ENCODE measurements around the gene LRRC8C. TPM values are rescaled to one million over a fixed set of nuclear protein-coding genes. Genes with fewer than 3 reads are reported as not detected.

The LRRC8C gene
- total RNA-seq, 6 donors from 2014 or later, result 5.2 to 12.5 (median 11.6) TPM

- H3K27ac ChIP-seq, result peak overlapping the region; percentile 5 to 54 (median 36)
- 46 to 78% methylated on average over 6 of the region's 6 CpGs for whole genome bisulfite sequencing, 2 donors
- DNase-seq (no peak), ATAC-seq (ENCODE audit: low FRiP score in 2 of 2) (peak in 1 of 2 donors; percentile 86)
- H3K4me1 ChIP-seq, result peaks cover 36 to 48% (median 42%) of the 10 kb centered on the region in 4 donors
- no peaks in the 10 kb centered on the region for H3K27me3 ChIP-seq
- no peak overlapping the region for H3K4me3 ChIP-seq
- no peaks in the 10 kb centered on the region for H3K9me3 ChIP-seq
- TF ChIP-seq POLR2AphosphoS5 (IDR thresholded peaks at IDR 0.05) (no peak), EP300 (IDR thresholded peaks at IDR 0.05) (no peak), POLR2A (IDR thresholded peaks at IDR 0.05) (no peak)
- TF ChIP-seq, protein P1, sequence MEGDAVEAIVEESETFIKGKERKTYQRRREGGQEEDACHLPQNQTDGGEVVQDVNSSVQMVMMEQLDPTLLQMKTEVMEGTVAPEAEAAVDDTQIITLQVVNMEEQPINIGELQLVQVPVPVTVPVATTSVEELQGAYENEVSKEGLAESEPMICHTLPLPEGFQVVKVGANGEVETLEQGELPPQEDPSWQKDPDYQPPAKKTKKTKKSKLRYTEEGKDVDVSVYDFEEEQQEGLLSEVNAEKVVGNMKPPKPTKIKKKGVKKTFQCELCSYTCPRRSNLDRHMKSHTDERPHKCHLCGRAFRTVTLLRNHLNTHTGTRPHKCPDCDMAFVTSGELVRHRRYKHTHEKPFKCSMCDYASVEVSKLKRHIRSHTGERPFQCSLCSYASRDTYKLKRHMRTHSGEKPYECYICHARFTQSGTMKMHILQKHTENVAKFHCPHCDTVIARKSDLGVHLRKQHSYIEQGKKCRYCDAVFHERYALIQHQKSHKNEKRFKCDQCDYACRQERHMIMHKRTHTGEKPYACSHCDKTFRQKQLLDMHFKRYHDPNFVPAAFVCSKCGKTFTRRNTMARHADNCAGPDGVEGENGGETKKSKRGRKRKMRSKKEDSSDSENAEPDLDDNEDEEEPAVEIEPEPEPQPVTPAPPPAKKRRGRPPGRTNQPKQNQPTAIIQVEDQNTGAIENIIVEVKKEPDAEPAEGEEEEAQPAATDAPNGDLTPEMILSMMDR (IDR thresholded peaks at IDR 0.05), result no peak
- H3K36me3 ChIP-seq, result no peaks in the 10 kb centered on the region
Measured at GRCh38 chr1:89723863-89724262, 90.9 kb downstream of the LRRC8C start.

DNA sequence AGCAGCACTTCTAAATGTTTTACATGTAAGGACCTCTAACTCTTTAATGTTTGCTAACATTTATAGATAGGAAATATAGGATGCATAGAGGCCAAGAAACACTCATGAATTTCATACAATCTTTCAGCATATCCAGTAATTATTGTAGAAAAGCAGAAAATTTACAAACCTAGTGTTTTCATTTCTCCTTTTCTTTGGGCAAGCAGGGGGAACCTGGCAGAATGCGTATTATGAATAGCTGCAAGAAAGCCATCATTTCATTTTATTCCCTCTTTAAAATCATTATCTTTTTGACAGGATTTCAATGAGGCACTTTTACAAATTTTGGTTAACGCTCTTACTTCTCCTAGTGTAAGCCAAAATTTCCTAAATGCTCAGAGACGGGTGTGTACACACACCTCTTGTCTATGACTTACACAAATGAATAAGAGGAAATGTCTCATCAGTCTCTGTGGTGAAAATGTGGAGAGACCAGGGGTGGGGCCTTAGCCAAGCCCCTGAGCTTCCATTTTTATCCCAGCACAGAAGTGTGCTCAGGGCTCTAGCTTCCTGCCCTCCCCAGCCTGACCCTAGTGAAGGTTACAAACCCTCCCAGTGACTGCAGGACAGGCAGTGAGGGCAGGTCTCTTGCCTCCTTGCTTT lies 91.6 kb downstream of the LRRC8C start:
- WGBS, 2 donors, result 36 to 53% methylated on average over 3 of the region's 3 CpGs

DNA sequence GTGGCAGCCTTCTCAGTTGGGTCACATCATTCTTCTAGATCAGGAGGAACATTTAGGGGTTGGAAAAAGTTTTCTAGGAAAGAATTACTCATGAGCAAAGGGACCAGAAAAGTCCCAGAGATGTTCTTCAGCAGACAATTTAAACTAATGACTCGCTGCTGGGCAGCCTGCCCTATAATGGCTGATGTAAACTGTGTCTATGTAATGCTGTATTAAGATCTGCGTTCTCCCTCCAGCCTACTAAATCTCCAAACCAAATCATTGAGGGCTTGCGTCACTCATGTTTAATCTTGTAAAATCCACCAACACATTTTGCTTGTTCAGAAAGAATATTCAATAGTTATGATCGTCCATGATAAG lies 92.1 kb downstream of the LRRC8C start:
- Histone ChIP-seq H3K4me1 (peaks cover 29 to 38% (median 33%) of the 10 kb centered on the region in 4 donors), H3K27me3 (no peaks in the 10 kb centered on the region), H3K27ac (peak overlapping the region; percentile 5 to 62 (median 53)), H3K9me3 (no peaks in the 10 kb centered on the region), H3K4me3 (no peak overlapping the region), H3K36me3 (no peaks in the 10 kb centered on the region)
- TF ChIP-seq POLR2AphosphoS5 (IDR thresholded peaks at IDR 0.05) (no peak), POLR2A (IDR thresholded peaks at IDR 0.05) (no peak), EP300 (IDR thresholded peaks at IDR 0.05) (no peak)
- TF ChIP-seq, protein P1 (IDR thresholded peaks at IDR 0.05), result no peak
- 57 to 64% methylated on average over 4 of the region's 4 CpGs for WGBS, 2 donors
- peak in 1 of 2 donors; percentile 86 for ATAC-seq (ENCODE audit: low FRiP score in 2 of 2)
- no peak for DNase-seq

More for the DNA sequence above, 91.6 kb downstream of the LRRC8C start:
- peak; percentile 78 to 82 for ATAC-seq (ENCODE audit: low FRiP score in 2 of 2)
- Histone ChIP-seq H3K4me3 (no peak overlapping the region), H3K9me3 (no peaks in the 10 kb centered on the region), H3K27ac (peak overlapping the region; percentile 5 to 62 (median 53)), H3K4me1 (peaks cover 34 to 43% (median 38%) of the 10 kb centered on the region in 4 donors), H3K36me3 (no peaks in the 10 kb centered on the region), H3K27me3 (no peaks in the 10 kb centered on the region)
- peak in 1 of 2 donors; percentile 47 for DNase-seq
- peak in 1 of 2 donors; percentile 31 for TF ChIP-seq POLR2AphosphoS5 (IDR thresholded peaks at IDR 0.05)
- TF ChIP-seq, protein P1 (IDR thresholded peaks at IDR 0.05), result no peak

GRCh38 chr1:89725631-89726030 lies 92.7 kb downstream of the LRRC8C start:
- no peak for ATAC-seq (ENCODE audit: low FRiP score in 2 of 2)

More at GRCh38 chr1:89725631-89726030, 92.7 kb downstream of the LRRC8C start:
- Histone ChIP-seq H3K4me3 (no peak overlapping the region), H3K27me3 (no peaks in the 10 kb centered on the region), H3K4me1 (peaks cover 22 to 32% (median 27%) of the 10 kb centered on the region in 4 donors), H3K27ac (peak overlapping the region in 3 of 4 donors; percentile 52 to 62 (median 54)), H3K9me3 (no peaks in the 10 kb centered on the region), H3K36me3 (no peaks in the 10 kb centered on the region)
- DNase-seq, result no peak
- 63 to 72% methylated on average over 4 of the region's 4 CpGs for WGBS, 2 donors
- TF ChIP-seq EP300 (IDR thresholded peaks at IDR 0.05), result no peak
- TF ChIP-seq, protein P1 (IDR thresholded peaks at IDR 0.05), result no peak
- no peak for TF ChIP-seq POLR2A (IDR thresholded peaks at IDR 0.05)
- no peak for TF ChIP-seq POLR2AphosphoS5 (IDR thresholded peaks at IDR 0.05)

Measured in upper lobe of left lung (tissue), 6 donors.